ENCODE data around the gene NFKBIA.
A peak's percentile ranks its signal among the peaks of the same experiment; 100 is the strongest.
"Not testable (repeated sequence)": the region's sequence is repeated elsewhere in the genome, so short reads cannot be mapped to it uniquely, and the experiment has no call there.

The NFKBIA gene

DNA sequence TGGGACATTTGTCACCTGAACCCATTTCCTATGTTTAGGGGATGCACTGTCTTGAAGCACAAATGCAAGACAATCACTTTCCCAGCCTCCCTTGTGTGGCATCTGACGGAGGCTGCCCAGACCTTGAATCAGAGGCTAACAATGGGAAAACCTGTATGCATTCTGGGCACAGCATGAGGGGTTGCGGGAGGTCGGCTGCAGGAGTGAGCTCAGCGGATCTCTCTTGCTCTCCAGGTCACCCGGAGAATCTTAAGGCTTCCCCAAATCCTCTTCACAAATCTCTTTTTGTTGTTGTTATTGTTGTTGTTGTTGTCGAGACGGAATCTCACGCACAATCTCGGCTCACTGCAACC is 15.3 kb downstream of the NFKBIA start:
- no peak for DNase-seq

DNA sequence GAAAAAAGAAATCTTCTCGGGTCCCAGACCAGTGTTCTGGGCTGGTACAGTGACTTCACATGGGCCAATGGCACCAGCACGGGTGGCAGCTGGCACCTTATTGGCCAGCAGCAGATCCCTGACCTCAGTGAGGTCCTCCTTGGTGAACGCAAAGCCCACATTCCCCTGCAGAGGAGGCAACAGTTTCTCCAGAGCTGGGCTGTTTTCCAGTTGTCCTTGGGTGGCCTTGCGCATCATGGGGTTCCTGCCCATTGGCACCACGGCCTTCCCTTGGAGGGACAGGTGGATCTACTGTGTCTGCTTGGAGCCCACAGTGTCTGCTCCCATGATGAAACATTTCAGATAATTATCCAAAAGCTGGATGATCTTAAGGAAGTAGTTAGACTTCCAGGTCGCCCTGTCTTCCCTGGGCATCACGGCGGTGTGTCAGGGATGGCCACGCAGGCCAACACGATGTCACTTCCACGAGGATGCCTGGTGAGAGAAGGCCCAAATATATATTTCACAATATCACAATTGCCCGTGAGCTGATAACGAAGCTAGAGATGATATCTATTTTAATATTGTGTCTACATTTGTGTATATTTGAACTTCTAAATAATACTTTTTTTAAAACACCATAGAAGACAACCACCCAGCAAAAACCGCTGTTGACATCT is 15.8 kb downstream of the NFKBIA start:
- no peak for DNase-seq

DNA sequence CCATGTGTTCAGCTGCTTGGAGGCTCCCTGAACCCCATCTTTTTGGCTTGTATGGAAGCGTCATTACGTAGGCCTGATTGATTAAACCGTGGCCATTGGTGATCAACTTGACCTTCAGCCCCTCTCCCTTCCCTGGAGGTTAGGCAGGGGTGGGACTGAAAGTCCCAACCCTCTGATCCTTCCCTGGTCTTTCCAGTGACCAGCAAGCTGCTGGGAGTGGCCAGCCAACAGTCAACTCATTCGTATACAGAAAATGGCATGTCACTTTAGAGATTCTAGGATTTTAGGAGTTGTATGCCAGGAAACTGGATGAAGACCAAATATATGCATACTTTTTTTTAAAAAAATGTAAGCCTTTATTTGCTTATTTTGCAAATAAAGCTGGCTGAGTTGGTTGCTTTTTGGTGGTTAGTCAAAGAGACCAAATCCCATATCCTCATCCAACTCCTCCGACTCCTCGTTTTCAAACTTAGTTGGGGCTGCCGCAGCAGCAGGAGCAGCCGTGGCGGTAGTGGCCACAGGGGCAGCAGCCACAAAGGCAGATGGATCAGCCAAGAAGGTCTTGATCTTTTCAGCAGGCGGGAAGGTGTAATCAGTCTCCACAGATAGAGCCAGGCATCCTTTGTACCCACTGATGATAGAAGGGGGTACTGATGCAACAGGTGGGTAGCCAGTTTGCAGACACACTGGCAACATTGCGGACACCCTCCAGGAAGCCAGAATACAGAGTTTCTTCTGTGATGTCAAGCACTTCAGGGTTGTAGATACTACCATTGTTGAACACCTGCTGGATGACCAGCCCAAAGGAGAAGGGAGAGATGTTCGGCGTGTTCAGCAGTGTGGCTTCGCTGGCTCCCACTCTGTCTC is 16.6 kb downstream of the NFKBIA start:
- no peak for DNase-seq

DNA sequence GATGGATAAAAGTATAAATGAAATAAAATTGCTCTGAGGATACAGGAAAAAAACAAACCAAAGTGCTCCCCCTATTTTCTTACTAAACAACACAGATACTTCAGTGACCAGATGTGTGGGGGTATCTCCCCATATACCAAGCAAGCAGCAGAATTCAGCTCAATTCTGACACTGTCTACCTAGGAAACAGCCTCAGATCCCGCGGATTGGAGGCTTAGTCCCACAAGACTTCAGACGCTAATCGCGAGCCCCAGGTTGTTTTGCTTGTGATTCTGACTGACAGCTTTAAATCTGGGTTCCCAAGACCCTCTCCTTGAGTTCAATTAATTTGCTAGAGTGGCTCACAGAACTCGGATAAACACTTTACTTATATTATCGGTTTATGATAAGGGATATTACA is 17.3 kb downstream of the NFKBIA start:
- no peak for DNase-seq

DNA sequence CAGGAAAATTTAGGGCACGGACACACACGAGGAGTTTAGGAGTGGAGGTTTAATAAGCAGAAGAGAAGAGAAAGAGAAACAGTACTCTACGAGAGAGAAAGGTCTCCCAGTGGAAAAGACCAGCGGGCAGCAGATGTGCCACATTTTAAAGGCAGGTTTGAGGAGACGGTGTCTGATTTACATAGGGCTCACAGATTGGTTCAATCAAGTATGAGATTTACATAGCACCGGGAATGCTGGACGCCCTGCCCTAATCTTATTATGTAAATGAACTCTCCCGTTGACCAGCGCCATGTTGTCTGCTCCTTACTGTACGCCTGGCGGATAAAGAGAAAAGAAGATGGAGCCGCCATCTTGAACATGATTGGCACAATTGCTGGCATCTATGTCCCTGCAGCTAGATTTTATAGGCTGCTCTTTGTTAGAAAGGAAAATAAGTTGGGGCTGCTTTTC is 17.9 kb downstream of the NFKBIA start:
- no peak for DNase-seq

DNA sequence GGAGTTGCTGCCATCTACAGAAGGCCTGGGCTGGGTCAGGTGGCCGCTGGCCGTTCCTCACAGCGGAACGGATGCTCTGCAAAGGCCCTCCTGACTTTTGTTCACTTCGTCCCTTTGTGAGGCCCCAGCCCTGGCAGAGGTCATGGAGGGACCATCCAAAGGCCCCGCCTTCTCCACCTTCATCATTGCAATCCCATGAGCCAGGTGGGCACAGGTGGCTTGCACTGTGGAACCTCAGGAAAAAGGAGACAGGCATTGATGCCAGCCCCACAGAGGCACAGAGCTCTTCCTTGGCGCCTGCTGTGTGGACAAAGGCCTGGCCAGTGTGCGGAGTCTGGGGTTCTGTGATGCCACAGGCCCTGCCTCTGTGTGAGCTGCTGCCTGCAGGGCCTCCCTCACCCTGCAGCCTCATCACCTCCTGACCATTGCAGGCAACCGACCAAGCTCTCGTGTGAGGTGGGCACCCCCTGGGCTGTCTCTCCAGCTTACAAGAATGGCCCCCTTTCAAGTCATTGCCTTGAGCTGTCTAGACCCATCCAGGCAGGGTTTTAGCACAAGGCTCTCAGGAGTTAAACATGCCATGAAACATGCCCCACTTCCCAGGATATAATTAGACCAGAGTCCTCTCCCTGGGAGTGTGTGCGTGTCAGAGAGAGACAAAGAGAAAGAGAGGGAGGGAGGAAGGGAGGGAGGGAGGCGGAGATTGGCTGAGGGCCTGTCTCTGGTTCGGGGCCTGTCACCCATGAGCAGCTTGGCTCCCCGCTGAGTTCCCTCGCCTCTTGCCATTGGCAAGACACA is 19.3 kb downstream of the NFKBIA start:
- DNase-seq = peak; percentile 82

DNA sequence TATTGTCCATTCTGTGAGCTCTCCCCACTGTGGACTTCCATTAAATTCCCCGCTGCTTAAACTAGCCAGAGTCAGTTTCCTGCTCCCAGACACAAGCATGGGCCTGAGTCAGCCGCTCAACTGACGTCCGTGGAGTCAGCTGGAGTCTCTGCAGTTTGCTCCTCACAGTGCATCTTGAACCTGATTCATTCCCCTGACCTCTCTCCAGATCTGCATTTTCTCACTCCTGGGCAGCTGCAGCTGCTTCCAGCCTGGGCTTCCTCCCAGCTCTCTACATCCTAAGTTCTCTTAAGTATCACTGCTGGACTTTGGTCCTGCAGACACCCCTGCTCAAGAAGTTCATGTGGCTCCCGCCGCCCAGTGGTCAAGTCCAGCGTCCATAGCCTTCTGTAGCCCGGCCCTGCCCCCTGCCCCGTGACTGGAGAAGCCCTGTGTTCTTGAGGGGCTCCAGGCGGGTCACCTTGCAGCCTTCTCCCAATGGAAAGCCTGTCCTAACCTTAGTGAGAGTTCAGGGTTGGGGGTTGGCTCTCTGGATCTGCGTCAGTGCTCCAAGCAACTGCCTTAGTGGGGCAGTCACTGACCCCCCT is 20.0 kb downstream of the NFKBIA start:
- DNase-seq = peak; percentile 85

DNA sequence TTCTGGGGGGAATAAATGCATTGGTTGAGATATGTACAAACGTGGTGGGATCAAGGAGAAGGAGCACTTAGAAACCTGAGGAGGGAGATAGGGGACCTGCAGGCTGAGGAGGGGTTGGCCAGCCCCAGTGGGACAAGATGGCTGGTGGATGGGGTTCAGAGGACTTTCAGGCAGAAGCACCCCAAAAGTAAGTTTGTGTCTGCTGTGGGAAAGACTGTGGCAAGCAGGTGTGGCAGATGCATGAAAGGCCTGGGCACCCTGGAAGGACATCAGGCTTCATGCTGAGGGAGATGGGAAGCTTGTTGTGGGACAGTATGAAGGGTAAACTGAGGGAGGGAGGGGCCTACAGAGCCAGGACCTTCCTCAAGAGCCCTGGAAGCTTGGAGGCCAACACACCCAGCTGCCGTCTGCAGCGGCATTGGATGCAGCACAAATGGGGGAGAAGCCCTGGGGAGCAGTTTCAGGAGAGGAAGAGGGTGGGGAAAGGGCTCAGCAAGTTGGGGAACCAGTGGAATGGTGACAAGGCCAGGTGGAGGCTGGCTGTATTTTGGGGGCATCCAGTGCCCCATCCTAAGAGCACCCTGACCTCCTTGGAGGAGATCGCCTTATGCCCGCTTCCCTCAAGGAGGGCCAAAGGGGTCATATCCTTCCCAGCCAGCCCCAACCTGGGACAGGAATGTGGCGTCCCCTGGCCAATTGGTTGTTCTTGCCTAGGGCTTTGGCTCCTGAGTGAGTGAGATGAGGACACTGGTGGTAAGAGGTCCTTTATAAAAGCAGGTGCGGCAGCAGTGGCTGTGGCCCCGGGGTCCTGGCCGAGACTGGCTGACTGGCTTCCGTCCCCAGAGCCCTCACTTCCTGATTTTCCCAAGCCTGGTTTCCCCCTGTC is 20.7 kb downstream of the NFKBIA start:
- DNase-seq = no peak

DNA sequence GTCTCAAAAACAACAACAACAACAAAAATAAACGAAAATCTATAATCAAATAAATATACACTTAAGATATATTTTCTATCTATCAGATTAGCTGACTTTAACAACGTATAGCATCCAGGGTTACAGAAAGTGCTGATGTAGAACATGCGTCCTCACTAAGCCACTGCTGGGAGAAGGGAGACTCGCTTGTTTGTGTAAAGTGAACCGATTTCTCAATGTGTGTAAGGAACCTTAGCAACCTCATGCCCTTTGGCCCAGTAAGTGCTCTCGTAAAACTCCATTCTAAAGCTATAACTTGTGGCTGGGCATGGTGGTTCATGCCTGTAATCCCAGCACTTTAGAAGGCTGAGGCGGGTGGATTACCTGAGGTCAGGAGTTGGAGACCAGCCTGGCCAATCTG is 23.8 kb downstream of the NFKBIA start:
- peak; percentile 65 for DNase-seq

DNA sequence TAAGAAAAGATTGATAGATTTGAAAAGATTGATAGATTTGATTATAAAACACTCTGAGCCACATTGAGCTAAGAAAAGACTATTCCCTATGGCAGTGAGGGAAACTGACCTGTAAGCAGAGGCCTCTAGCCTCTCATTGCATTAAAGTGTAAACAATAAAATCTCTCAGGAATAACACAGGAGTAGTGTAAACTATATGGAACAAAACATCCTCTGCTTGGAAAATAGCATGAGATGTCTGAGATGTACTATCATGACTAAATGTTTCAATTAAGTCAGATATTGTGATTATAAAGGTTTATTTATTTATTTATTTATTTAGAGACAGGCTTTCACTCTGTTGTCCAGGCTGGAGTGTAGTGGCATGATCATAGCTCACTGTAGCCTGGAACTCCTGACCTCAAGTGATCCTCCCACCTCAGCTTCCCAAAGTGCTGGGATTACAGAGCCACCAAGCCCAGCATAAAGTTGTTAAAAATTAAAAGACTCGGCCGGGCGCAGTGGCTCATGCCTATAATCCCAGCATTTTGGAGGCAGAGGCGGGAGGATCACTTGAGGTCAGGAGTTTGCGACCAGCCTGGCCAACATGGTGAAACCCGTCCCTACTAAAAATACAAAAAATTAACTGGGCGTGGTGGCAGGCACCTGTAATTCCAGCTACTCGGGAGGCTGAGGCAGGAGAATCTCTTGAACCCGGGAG is 25.2 kb downstream of the NFKBIA start:
- not testable (repeated sequence) for DNase-seq

DNA sequence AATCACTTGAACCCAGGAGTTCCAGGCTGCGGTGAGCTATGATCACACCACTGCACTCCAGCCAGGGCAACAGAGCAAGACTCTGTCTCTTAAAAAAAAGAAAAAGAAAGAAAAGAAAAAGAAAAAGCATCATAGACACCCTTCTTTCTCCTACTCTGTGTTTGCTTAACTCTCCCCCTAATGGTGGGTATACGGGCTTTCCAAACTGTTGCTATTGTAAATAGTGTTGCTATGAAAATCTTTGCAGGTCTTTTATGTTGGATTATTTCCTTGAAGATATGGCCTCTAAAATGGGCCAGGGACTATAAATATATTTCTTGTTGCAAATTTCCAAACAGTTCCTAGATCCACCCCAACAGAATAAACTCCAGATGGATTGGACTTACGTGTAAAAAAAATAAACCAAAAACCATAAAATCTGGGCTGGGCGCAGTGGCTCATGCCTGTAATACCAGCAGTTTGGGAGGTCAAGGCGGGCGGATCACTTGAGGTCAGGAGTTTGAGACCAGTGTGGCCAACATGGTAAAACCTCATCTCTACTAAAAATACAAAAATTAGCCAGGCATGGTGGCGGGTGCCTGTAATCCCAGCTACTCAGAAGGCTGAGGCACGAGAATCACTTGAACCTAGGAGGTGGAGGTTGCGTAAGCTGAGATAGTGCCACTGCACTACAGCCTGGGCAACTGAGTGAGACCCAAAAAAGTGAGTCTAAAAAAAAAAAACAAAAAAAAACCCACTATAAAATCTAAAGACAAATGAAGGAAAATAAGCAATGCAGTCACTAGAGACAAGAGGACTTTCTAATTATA is 25.9 kb downstream of the NFKBIA start:
- no peak for DNase-seq

DNA sequence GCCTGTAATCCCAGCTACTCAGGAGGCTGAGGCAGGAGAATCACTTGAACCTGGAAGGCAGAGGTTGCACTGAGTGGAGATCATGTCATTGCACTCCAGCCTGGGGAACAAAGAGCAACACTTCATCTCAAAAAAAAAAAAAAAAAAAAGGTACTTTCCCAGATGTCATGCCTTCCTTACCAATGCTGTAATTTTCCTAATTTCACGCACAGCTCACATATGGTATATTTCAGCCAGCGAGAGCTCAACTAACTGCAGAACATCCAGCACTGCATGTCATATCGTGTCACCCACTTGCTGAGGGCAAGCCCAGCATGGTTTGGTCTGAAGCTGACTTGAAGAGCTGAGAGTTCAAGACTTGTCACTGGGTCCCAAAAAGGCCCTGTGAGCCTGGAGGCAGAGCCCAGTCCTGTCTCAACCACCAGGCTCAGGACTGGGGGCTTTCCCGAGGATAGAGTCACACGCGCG is 29.0 kb downstream of the NFKBIA start:
- DNase-seq = no peak

DNA sequence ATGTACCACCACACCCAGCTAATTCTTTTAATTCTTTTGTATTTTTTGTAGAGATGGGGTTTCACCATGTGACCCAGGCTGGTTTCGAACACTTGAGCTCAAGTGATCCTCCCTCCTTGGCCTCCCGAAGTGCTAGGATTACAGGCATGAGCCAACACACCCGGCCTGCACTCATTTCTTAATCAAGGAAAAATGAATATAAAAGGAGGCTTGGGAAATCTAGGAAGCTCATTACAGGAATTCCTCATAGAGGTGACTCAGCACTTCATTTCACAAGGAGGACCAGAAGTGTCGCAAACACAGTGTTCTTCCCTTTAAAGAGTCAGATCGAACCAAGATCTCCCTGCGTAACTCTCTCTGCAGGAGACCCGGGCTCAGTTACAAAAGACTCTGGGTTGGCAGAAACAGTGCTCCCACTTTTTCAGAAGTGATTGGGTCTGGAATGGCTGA is 30.3 kb downstream of the NFKBIA start:
- DNase-seq = peak; percentile 64

DNA sequence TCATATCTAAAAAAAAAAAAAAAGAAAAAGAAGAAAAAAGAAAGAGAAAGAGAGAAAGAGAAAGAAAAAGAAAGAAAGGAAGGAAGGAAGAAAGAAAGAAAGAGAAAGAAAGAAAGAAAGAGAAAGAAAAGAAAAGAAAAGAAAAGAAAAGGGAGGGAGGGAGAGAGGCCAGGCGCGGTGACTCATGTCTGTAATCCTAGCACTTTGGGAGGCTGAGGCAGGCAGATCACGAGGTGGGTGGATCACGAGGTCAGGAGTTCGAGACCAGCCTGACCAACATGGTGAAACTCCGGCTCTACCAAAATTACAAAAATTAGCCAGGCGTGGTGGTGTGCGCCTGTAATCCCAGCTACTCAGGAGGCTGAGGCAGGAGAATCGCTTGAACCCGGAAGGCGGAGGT is 31.3 kb downstream of the NFKBIA start:
- DNase-seq = not testable (repeated sequence)

DNA sequence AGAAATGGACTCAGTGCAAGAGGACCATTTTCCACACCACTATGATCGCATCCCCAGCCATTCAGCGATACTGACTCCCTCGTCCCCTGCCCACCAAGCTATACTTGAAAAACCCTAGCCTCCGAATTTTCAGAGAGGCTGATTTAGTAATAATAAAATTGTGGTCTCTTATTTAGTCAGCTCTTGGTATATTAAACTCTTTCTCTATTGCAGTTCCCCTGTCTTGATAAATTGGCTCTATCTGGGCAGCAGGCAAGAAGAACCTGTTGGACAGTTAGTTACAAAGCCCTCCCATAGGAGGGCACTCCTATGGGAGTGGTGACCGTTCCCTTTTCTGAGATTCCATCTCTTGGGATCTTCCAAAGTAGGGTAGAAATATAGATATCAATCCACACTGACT is 33.6 kb downstream of the NFKBIA start:
- DNase-seq = no peak

DNA sequence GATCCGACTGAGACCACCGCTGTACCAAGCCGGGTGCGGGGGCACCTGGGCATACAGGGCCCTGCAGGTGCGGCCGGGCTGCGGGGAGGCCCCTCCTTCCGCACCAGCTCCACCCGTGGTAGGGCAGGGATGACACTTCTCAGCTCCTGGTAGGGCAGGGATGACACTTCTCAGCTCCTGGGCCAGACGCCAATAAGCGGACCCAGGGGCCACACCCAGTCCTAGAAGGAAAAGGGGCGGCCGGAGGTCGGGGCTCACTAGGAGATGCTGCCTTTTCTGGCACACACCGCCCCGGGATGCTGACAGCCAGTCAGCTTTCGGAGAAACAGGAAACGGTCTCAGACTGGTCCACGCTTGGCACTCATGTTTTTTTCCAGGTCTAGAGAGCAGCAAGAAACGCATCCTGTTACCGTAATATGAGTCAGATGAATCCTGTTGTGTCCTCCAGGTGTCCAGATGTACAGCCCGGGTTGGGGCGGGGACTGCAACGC is 34.8 kb downstream of the NFKBIA start:
- DNase-seq = no peak

DNA sequence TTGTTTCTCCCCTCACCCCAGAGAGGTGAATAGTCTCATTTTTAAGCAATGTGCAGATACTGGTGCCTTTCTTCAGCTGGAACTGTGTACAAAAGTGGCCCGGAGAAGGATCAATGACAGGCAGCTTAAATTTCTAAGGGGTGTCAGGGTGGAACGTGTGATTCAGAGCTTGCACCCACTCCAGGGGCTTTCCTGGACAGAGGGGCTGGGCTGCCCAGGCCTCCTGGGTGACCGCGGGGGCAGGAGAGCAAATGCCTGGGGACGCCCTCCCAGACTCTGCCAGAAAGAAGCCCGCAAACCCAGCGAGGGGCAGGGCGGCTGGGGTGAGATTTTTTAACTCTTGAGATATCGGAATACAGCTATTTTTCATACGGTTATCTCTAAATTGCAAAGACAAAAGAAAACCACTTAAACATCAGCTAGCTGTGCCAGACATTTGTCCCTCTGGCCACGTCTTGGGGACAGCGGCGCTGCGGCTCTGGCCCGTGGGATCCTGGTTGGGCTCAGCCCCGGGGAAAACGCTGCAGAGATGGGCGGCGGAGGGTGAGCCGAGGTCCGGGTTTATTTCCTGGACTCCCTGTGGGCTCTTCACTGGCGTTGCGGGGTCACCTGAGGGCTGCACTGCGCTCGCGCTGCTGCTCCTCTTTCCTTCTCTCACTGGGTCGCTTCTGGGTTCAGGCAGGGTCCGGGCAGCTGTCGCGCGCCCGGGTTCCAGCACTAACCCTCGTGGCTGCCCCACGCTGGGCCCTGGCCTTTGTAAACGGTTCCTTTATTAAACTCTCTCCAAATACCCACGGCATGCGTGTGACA is 35.8 kb downstream of the NFKBIA start:
- no peak for DNase-seq

DNA sequence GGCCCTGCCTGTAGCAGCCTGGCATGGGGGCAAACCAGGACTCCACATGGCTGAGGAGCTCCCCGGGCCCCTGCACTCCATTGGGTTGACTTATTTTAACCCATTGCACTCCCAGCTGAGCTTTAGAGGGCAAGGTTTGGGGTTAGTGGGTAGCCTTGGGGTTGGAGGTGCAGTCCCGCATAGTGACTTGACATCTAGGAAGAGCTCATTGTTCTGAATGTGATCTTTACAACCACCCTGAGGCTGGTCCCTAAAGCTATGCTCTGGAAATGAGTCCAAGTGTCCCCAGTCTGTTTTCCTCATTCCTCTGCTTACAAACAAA is 36.4 kb downstream of the NFKBIA start:
- DNase-seq = no peak

DNA sequence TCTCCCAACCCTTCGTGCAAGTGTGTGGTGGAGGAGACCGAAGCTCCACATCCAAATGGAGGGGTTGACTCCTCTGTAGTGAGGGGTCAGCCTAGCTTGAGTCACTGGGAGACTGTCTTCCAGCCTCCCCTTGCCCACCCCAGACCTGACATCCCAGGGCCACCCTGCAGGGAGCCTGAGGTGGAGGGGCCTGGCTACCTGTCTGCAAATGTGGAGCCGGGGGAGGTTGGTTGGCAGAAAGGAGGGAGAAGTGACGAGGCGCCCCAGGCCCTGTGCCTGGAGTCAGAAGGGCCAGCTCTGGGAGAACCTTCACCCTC is 37.5 kb downstream of the NFKBIA start:
- DNase-seq = no peak

DNA sequence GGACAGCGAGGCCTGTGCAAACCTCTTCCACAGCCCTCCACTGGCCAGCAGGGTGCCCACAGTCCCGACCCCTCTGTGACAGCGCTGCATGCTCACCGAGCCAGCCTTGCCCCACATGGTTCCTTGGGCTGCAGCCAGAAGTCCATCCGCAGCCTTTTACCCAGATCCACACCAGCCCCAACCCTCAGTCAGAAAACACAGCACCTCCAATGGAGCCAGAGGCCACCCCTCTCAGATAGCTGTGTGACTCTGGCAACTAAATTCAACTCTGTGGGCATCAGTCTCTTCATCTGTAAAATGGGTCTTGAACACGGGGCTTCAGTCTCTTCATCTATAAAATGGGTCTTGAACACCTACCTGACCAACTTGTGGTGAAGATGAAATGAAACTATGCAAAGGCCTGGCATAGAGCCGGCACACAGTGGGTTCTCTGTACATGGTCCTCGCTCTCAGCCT is 38.0 kb downstream of the NFKBIA start:
- no peak for DNase-seq
